ENCODE measurements around the gene RFX2.
"Not testable (repeated sequence)": the region's sequence is repeated elsewhere in the genome, so short reads cannot be mapped to it uniquely, and the experiment has no call there.

The RFX2 gene

GRCh38 chr19:6110360-6110977 is at the start of gene RFX2:
Gene RFX2 (minus strand): TSS chr19:6110500. CDS start chr19:6047496, 63,004 bp downstream.
- peak; percentile 99 for DNase-seq (ENCODE audit: low read depth)

GRCh38 chr19:6156033-6156432 is 45.7 kb upstream of the RFX2 start:
- DNase-seq (ENCODE audit: low read depth), result no peak

- no peak for DNase-seq (ENCODE audit: low read depth)
Measured at GRCh38 chr19:6150289-6150688, 40.0 kb upstream of the RFX2 start.

- DNase-seq (ENCODE audit: low read depth), result no peak
Measured at GRCh38 chr19:6141217-6141616, 30.9 kb upstream of the RFX2 start.

- no peak for DNase-seq (ENCODE audit: low read depth)
Measured at GRCh38 chr19:6138511-6138910, 28.2 kb upstream of the RFX2 start.

- DNase-seq (ENCODE audit: low read depth), result peak; percentile 73
Measured at GRCh38 chr19:6138066-6138465, 27.8 kb upstream of the RFX2 start.

GRCh38 chr19:6133231-6133630 is 22.9 kb upstream of the RFX2 start:
- DNase-seq (ENCODE audit: low read depth), result no peak

GRCh38 chr19:6132482-6132881 is 22.2 kb upstream of the RFX2 start:
- no peak for DNase-seq (ENCODE audit: low read depth)

- DNase-seq (ENCODE audit: low read depth), result no peak
Measured at GRCh38 chr19:6127716-6128335, 17.5 kb upstream of the RFX2 start.

- peak; percentile 70 for DNase-seq (ENCODE audit: low read depth)
Measured at GRCh38 chr19:6126335-6126974, 16.2 kb upstream of the RFX2 start.

- DNase-seq (ENCODE audit: low read depth), result peak; percentile 67
Measured at GRCh38 chr19:6125571-6125989, 15.3 kb upstream of the RFX2 start.

GRCh38 chr19:6119031-6119430 is 8.7 kb upstream of the RFX2 start:
- no peak for DNase-seq (ENCODE audit: low read depth)

GRCh38 chr19:6118043-6118442 is 7.7 kb upstream of the RFX2 start:
- DNase-seq (ENCODE audit: low read depth), result no peak

- no peak for DNase-seq (ENCODE audit: low read depth)
Measured at GRCh38 chr19:6117534-6117933, 7.2 kb upstream of the RFX2 start.

GRCh38 chr19:6116749-6117430 is 6.6 kb upstream of the RFX2 start:
- no peak for DNase-seq (ENCODE audit: low read depth)

GRCh38 chr19:6115992-6116391 is 5.7 kb upstream of the RFX2 start:
- DNase-seq (ENCODE audit: low read depth), result no peak

GRCh38 chr19:6113616-6114188 is 3.4 kb upstream of the RFX2 start:
- no peak for DNase-seq (ENCODE audit: low read depth)

- DNase-seq (ENCODE audit: low read depth), result no peak
Measured at GRCh38 chr19:6109947-6110346, 353 bp downstream of the RFX2 start.

GRCh38 chr19:6108721-6109633 is 1.3 kb downstream of the RFX2 start:
- peak; percentile 86 for DNase-seq (ENCODE audit: low read depth)

- DNase-seq (ENCODE audit: low read depth), result not testable (repeated sequence)
Measured at GRCh38 chr19:6106643-6107294, 3.5 kb downstream of the RFX2 start.

GRCh38 chr19:6105444-6105843 is 4.9 kb downstream of the RFX2 start:
- DNase-seq (ENCODE audit: low read depth), result no peak

Data from fibroblast of gingiva (primary cell).